HepG2 (cell line): ENCODE data around the gene TMTC1. TPM values are rescaled to one million over a fixed set of nuclear protein-coding genes. Genes with fewer than 3 reads are reported as not detected.

Source experiments
- ATAC-seq: fragments of 200-7000 bp; cut with Tn5 transposase; 3 replicates; pipeline ENCODE4 v1.9.1; 2020; ENCODE audit warnings: mild to moderate bottlenecking, moderate library complexity
- BruUV-seq: library from RNA; stranded (reverse); fragments of 400-500 nt; replicated peaks from 2 replicates; lab custom pipeline; 2021; lab: Mats Ljungman, UMichigan
- CTCF ChIA-PET: fragments of 300-600 bp; formaldehyde crosslinking; extraction: SDS; loops from one replicate; lab custom pipeline; 2021; ENCODE audit warnings: low total read pairs, inconsistent platforms, low intra/inter-chr PET ratio; lab: Yijun Ruan, JAX
- POLR2A ChIA-PET: fragments of 350-600 bp; sonication (Branson Sonifier 250); formaldehyde crosslinking; loops from one replicate; lab custom pipeline; 2020; ENCODE audit warnings: antibody characterized with exemption, inconsistent platforms; lab: Yijun Ruan, JAX
- DNase-seq: peaks from one replicate; pipeline ENCODE4 v3.0.0-alpha.2; 2015; ENCODE audit warnings: low spot score
- FAIRE-seq: peaks from 3 replicates; lab custom pipeline; 2011; peaks lifted over from hg19 to GRCh38; lab: Jason Lieb, UNC
- H2AFZ ChIP-seq: one replicate; pipeline ENCODE4 v1.6.1; 2011; ENCODE audit warnings: low read length, inconsistent platforms
- H3K27ac ChIP-seq: fragments of 300-600 bp; 3 replicates; pipeline ENCODE4 v1.8.0; 2011; ENCODE audit warnings: mixed run types, mild to moderate bottlenecking, mixed read lengths, low read length, inconsistent platforms; ENCODE audit not compliant: insufficient read depth; ENCODE audit errors: extremely low read length
- H3K27me3 ChIP-seq, 2 experiments: fragments of 200-600 bp in 1 of 2; 2 replicates in 1 of 2; 3 replicates in 1 of 2; pipeline versions ENCODE4 v1.6.0 to v1.8.0; 2011; ENCODE audit warnings: low read length in 2 of 2, mild to moderate bottlenecking in 2 of 2, moderate library complexity in 2 of 2, inconsistent platforms in 1 of 2; ENCODE audit not compliant: insufficient read depth in 2 of 2, control insufficient read depth in 1 of 2
- H3K36me3 ChIP-seq, 2 experiments: fragments of 200-600 bp in 1 of 2; replicated peaks in 1 of 2; 2 replicates in 1 of 2; 3 replicates in 1 of 2; pipeline versions ENCODE4 v1.5.1 to v1.8.0; 2011; ENCODE audit warnings: low read length in 2 of 2, inconsistent platforms in 1 of 2; ENCODE audit not compliant: insufficient read depth in 2 of 2, control insufficient read depth in 1 of 2
- H3K4me1 ChIP-seq: 2 replicates; pipeline ENCODE4 v1.5.1; 2012; ENCODE audit warnings: low read length, inconsistent platforms; ENCODE audit not compliant: insufficient read depth
- H3K4me2 ChIP-seq: 2 replicates; pipeline ENCODE4 v1.6.0; 2011; ENCODE audit warnings: low read depth, low read length, inconsistent platforms
- H3K4me3 ChIP-seq, 3 experiments: fragments of 200-600 bp in 1 of 3; sonication (generic), shearing (Covaris generic) in 1 of 3; replicated peaks in 1 of 3; 2 replicates each; pipeline ENCODE4 v1.5.1; 2011 to 2016; ENCODE audit warnings: low read length in 3 of 3, inconsistent platforms in 2 of 3, low read depth in 2 of 3, mild to moderate bottlenecking in 2 of 3, control low read depth in 1 of 3, mixed read lengths in 1 of 3; ENCODE audit not compliant: insufficient read depth in 1 of 3
- H3K79me2 ChIP-seq: one replicate; pipeline ENCODE4 v1.6.1; 2011; ENCODE audit warnings: low read length, inconsistent platforms; ENCODE audit not compliant: insufficient read depth
- H3K9ac ChIP-seq: 2 replicates; pipeline ENCODE4 v1.6.0; 2011; ENCODE audit warnings: mild to moderate bottlenecking, low read depth, low read length, inconsistent platforms; ENCODE audit not compliant: insufficient read depth
- H3K9me3 ChIP-seq: 2 replicates; pipeline ENCODE4 v1.5.1; 2012; ENCODE audit warnings: mild to moderate bottlenecking, low read length
- H4K20me1 ChIP-seq: 2 replicates; pipeline ENCODE4 v1.6.0; 2011; ENCODE audit warnings: inconsistent platforms, mild to moderate bottlenecking, low read length, moderate library complexity; ENCODE audit not compliant: insufficient read depth
- GATAD2A ChIP-seq: IDR thresholded peaks from 2 replicates; pipeline ENCODE4 v1.6.1; 2016
- HMG20B ChIP-seq: conservative IDR thresholded peaks from 2 replicates; pipeline ENCODE4 v1.6.1; 2016; ENCODE audit warnings: missing genetic modification reagents, missing compliant biosample characterization
- HOXD1 ChIP-seq: sonication (generic); formaldehyde crosslinking; IDR thresholded peaks from 2 replicates; pipeline ENCODE4 v1.5.0; 2020; ENCODE audit warnings: missing genetic modification reagents
- KAT7 ChIP-seq: IDR thresholded peaks from 2 replicates; pipeline ENCODE4 v1.6.1; 2018; ENCODE audit warnings: borderline replicate concordance, missing compliant biosample characterization
- KLF6 ChIP-seq: IDR thresholded peaks from 2 replicates; pipeline ENCODE4 v1.8.0; 2016; ENCODE audit warnings: missing biosample characterization, missing genetic modification reagents
- MTF2 ChIP-seq: sonication (generic); formaldehyde crosslinking; IDR thresholded peaks from 2 replicates; pipeline ENCODE4 v1.5.0; 2020; ENCODE audit warnings: missing genetic modification reagents, borderline replicate concordance
- PITX1 ChIP-seq: sonication (generic); formaldehyde crosslinking; IDR thresholded peaks from 2 replicates; pipeline ENCODE4 v1.5.1; 2020; ENCODE audit warnings: mild to moderate bottlenecking, missing genetic modification reagents
- SSRP1 ChIP-seq: IDR thresholded peaks from 2 replicates; pipeline ENCODE4 v1.6.1; 2016; ENCODE audit warnings: control low read depth
- ZMAT5 ChIP-seq: sonication (generic); formaldehyde crosslinking; IDR thresholded peaks from 2 replicates; pipeline ENCODE4 v1.5.0; 2020; ENCODE audit warnings: mild to moderate bottlenecking, low read depth, missing genetic modification reagents, borderline replicate concordance
- ZNF142 ChIP-seq: sonication (generic); formaldehyde crosslinking; IDR thresholded peaks from 2 replicates; pipeline ENCODE4 v1.4.0; 2020; ENCODE audit warnings: missing genetic modification reagents
- WGBS: methylation state at CpG from one replicate; pipeline ENCODE4 v1.1.6; 2017; ENCODE audit warnings: low lambda C conversion rate; 5-methylcytosine and 5-hydroxymethylcytosine counted together
- in situ Hi-C: cut with HindIII; loops from 2 replicates; pipeline ENCODE4 v1.10.0; 2017; ENCODE audit warnings: low pct_unique_long_range_greater_than_20kb; ENCODE audit not compliant: extremely low pct_ligation_motif_present
- intact Hi-C: fragments of 100-400 bp; cut with micrococcal nuclease; formaldehyde crosslinking; loops from one replicate; pipeline ENCODE4 v1.10.0; 2022; ENCODE audit not compliant: unreplicated experiment
- polyA plus RNA-seq, 8 experiments: library from polyadenylated mRNA; depleted of rRNA in 3 of 8; stranded (reverse) in 7 of 8; unstranded in 1 of 8; fragments of >200 nt; fragmentation: Illumina TruSeq in 4 of 8; extraction: Trizol in 4 of 8; gene quantifications; 2 replicates each; pipeline versions ENCODE4 v1.2.1 to v1.2.3, GENCODE V29; 2011 to 2016; ENCODE audit warnings: low read depth in 4 of 8, missing spikeins in 1 of 8, mixed read lengths in 1 of 8; ENCODE audit not compliant: insufficient read depth in 1 of 8
- total RNA-seq, 5 experiments: library from RNA; depleted of rRNA; stranded (reverse); fragments of >200 nt; fragmentation: Illumina TruSeq; extraction: Trizol; gene quantifications; 2 replicates each; pipeline ENCODE4 v1.2.3, GENCODE V29; 2016; ENCODE audit warnings: low read depth in 1 of 5

TMTC1 gene
- total and polyA plus RNA-seq, 2 of the 13 experiments (the other 11 are each of a cell fraction or from before 2014, with no cell fraction given): 0.69 to 1.8 TPM

GRCh38 chr12:29737644-29738043 lies 46.1 kb downstream of the TMTC1 start:
- no peaks in the 10 kb centered on the region for H3K9me3 ChIP-seq
- CTCF ChIA-PET: no interaction called here
- H3K4me3 ChIP-seq: no peak overlapping the region
- FAIRE-seq (no peak), DNase-seq (no peak), ATAC-seq (no peak)
- no peak overlapping the region for H3K4me2 ChIP-seq
- H3K27ac ChIP-seq: no peak overlapping the region
- H4K20me1 ChIP-seq: no peaks in the 10 kb centered on the region
- no peak overlapping the region for H3K9ac ChIP-seq
- no peaks in the 10 kb centered on the region for H3K27me3 ChIP-seq
- WGBS: 20% methylated on average over 1 of the region's 4 CpGs
- in situ Hi-C loops: no loop called here
- TF ChIP-seq KAT7 (CRISPR knock-in tag) (no peak), ZNF142 (CRISPR knock-in tag) (no peak), HMG20B (CRISPR knock-in tag) (no peak), MTF2 (CRISPR knock-in tag) (no peak), ZMAT5 (CRISPR knock-in tag) (no peak), KLF6 (CRISPR knock-in tag) (no peak), GATAD2A (CRISPR knock-in tag) (no peak), PITX1 (no peak), HOXD1 (CRISPR knock-in tag) (no peak), SSRP1 (CRISPR knock-in tag) (no peak)
- TF ChIP-seq, all 625 proteins: peak for 0
- H3K79me2 ChIP-seq: no peaks in the 10 kb centered on the region
- POLR2A ChIA-PET: no interaction called here
- no peaks in the 10 kb centered on the region for H3K4me1 ChIP-seq
- no TSS peak for BruUV-seq
- intact Hi-C loops: no loop called here
- no peaks in the 10 kb centered on the region for H3K36me3 ChIP-seq
- no peak overlapping the region for H2AFZ ChIP-seq
